Osteoblast (primary cell): ENCODE data around the gene RBPJ. TPM values are rescaled to one million over a fixed set of nuclear protein-coding genes. Genes with fewer than 3 reads are reported as not detected.
A peak's percentile ranks its signal among the peaks of the same experiment; 100 is the strongest.

Experiments
- DNase-seq: peaks from one replicate; pipeline ENCODE4 v3.0.0; 2011; ENCODE audit warnings: low spot score, mixed read lengths; ENCODE audit not compliant: insufficient read length; ENCODE audit errors: missing footprints
- H2AFZ ChIP-seq: 2 replicates; pipeline ENCODE4 v1.6.0; 2011; ENCODE audit warnings: mild to moderate bottlenecking, low read length
- H3K27ac ChIP-seq: 2 replicates; pipeline ENCODE4 v1.5.1; 2011; ENCODE audit warnings: mild to moderate bottlenecking, low read depth, low read length, moderate library complexity
- H3K27me3 ChIP-seq: 2 replicates; pipeline ENCODE4 v1.6.0; 2012; ENCODE audit warnings: mild to moderate bottlenecking, control low read depth, inconsistent platforms, low read length, moderate library complexity; ENCODE audit not compliant: insufficient read depth
- H3K36me3 ChIP-seq: 2 replicates; pipeline ENCODE4 v1.5.1; 2011; ENCODE audit warnings: mild to moderate bottlenecking, low read length, control low read depth, moderate library complexity; ENCODE audit not compliant: insufficient read depth
- H3K4me1 ChIP-seq: 2 replicates; pipeline ENCODE4 v1.5.1; 2011; ENCODE audit warnings: mild to moderate bottlenecking, low read length, control low read depth, moderate library complexity; ENCODE audit not compliant: insufficient read depth
- H3K4me2 ChIP-seq: 2 replicates; pipeline ENCODE4 v1.6.0; 2011; ENCODE audit warnings: mild to moderate bottlenecking, low read length; ENCODE audit not compliant: insufficient read depth
- H3K4me3 ChIP-seq: fragments of 200-600 bp; sonication (generic); 3 replicates; pipeline ENCODE4 v1.5.1; 2012; ENCODE audit warnings: mild to moderate bottlenecking, low read length, inconsistent platforms; ENCODE audit not compliant: insufficient read depth
- H3K79me2 ChIP-seq: 2 replicates; pipeline ENCODE4 v1.6.0; 2012; ENCODE audit warnings: mild to moderate bottlenecking, low read length, control low read depth, inconsistent platforms; ENCODE audit not compliant: insufficient read depth
- H3K9me3 ChIP-seq: 2 replicates; pipeline ENCODE4 v1.5.1; 2011; ENCODE audit warnings: low read depth, low read length, control low read depth
- H4K20me1 ChIP-seq: 2 replicates; pipeline ENCODE4 v1.6.0; 2012; ENCODE audit warnings: mild to moderate bottlenecking, low read length, control low read depth; ENCODE audit not compliant: insufficient read depth
- total RNA-seq: library from RNA; depleted of rRNA; stranded (reverse); fragments of >200 nt; gene quantifications from 2 replicates; pipeline ENCODE4 v1.2.3, GENCODE V29; 2012
- TF ChIP-seq, protein P1 (sequence below): IDR thresholded peaks from 2 replicates; pipeline ENCODE4 v1.5.1; 2011; ENCODE audit warnings: mild to moderate bottlenecking, low read depth, low read length, moderate library complexity; ENCODE audit errors: extremely low read depth

RBPJ gene
- total RNA-seq, 1 donor, result 106 TPM

- Histone ChIP-seq H3K4me1 (peaks cover 12% of the 10 kb centered on the region), H3K4me3 (no peak overlapping the region), H4K20me1 (no peaks in the 10 kb centered on the region), H2AFZ (no peak overlapping the region), H3K9me3 (no peaks in the 10 kb centered on the region), H3K79me2 (no peaks in the 10 kb centered on the region), H3K27ac (no peak overlapping the region), H3K4me2 (no peak overlapping the region), H3K36me3 (no peaks in the 10 kb centered on the region), H3K27me3 (no peaks in the 10 kb centered on the region)
- TF ChIP-seq, protein P1, sequence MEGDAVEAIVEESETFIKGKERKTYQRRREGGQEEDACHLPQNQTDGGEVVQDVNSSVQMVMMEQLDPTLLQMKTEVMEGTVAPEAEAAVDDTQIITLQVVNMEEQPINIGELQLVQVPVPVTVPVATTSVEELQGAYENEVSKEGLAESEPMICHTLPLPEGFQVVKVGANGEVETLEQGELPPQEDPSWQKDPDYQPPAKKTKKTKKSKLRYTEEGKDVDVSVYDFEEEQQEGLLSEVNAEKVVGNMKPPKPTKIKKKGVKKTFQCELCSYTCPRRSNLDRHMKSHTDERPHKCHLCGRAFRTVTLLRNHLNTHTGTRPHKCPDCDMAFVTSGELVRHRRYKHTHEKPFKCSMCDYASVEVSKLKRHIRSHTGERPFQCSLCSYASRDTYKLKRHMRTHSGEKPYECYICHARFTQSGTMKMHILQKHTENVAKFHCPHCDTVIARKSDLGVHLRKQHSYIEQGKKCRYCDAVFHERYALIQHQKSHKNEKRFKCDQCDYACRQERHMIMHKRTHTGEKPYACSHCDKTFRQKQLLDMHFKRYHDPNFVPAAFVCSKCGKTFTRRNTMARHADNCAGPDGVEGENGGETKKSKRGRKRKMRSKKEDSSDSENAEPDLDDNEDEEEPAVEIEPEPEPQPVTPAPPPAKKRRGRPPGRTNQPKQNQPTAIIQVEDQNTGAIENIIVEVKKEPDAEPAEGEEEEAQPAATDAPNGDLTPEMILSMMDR, result no peak
- no peak for DNase-seq
These were observed 24.3 kb upstream of the RBPJ start for GRCh38 chr4:26296514-26296913.

DNA sequence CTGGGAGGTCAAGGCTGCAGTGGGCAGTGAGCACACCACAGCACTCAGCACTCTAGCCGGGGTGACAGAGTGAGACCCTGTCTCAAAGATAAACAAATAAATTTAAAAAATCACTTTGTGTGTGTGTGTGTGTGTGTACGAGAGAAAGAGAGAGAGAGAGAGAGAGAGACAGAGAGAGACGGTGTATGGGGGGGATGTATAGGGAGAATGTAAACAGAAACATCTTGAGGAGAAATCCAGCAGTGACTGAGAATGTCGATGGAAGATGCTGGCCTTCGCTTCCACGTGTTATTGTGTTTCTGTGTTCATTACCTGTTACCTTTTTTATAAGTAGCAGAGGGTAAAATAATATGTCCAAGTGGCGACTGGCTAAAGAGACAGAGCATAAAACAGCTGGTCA lies 23.6 kb upstream of the RBPJ start:
- no peak overlapping the region for H3K27ac ChIP-seq

DNA sequence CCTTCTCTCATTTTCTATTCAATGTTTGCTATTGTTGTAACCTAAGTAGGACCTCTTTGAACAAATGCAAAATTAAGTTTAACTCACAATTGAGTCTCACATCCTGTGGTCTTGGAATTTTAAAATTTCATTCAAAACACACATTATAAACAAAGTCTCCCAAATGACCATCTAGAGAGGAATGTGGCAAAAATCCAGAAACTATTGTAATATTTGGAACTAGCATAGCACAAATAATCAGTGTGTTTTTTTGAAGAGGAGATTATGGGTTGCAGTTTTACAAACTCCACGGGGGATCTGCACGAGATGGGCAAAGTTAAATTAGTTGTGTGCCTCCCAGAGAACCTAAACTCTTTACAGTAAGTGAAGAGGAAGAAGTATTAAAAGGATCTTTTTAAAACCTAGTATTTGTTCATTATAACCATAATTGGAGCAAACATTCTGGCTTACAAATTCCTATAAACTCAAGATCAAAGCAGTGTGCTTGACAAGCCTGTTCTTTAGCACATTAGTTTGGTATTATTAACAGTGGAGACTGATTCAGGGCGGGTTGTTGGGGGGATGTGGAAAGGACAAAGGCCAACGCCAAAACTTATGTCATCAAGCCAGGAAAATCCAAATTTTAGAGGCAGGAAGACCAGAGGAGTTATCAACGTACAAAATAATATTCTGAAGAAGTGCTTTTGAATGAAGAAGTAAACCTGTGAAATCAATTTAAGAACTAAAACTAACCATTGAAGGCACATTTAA lies 22.4 kb upstream of the RBPJ start:
- no peaks in the 10 kb centered on the region for H3K27me3 ChIP-seq
- no peaks in the 10 kb centered on the region for H4K20me1 ChIP-seq
- H3K4me1 ChIP-seq, result peaks cover 12% of the 10 kb centered on the region
- H3K36me3 ChIP-seq, result no peaks in the 10 kb centered on the region
- H3K27ac ChIP-seq, result no peak overlapping the region
- TF ChIP-seq, protein P1, result no peak
- H3K4me3 ChIP-seq, result no peak overlapping the region
- peak overlapping the region; percentile 46 for H3K4me2 ChIP-seq
- peak overlapping the region; percentile 23 for H2AFZ ChIP-seq
- H3K9me3 ChIP-seq, result no peaks in the 10 kb centered on the region
- H3K79me2 ChIP-seq, result no peaks in the 10 kb centered on the region
- DNase-seq, result peak; percentile 39

More for the DNA sequence above, 23.6 kb upstream of the RBPJ start:
- Histone ChIP-seq H3K36me3 (no peaks in the 10 kb centered on the region), H3K79me2 (no peaks in the 10 kb centered on the region), H4K20me1 (no peaks in the 10 kb centered on the region), H3K4me3 (no peak overlapping the region), H2AFZ (no peak overlapping the region), H3K4me2 (no peak overlapping the region), H3K9me3 (no peaks in the 10 kb centered on the region), H3K27me3 (no peaks in the 10 kb centered on the region), H3K4me1 (peaks cover 12% of the 10 kb centered on the region)
- TF ChIP-seq, protein P1, result no peak
- no peak for DNase-seq

GRCh38 chr4:26299254-26299882 lies 21.4 kb upstream of the RBPJ start:
- H4K20me1 ChIP-seq, result no peaks in the 10 kb centered on the region
- H3K27me3 ChIP-seq, result no peaks in the 10 kb centered on the region
- DNase-seq, result no peak
- H3K36me3 ChIP-seq, result no peaks in the 10 kb centered on the region
- peaks cover 12% of the 10 kb centered on the region for H3K4me1 ChIP-seq
- H3K9me3 ChIP-seq, result no peaks in the 10 kb centered on the region
- H3K79me2 ChIP-seq, result no peaks in the 10 kb centered on the region
- H3K4me3 ChIP-seq, result no peak overlapping the region
- no peak overlapping the region for H3K4me2 ChIP-seq
- no peak overlapping the region for H2AFZ ChIP-seq
- TF ChIP-seq, protein P1, result no peak
- no peak overlapping the region for H3K27ac ChIP-seq
